Measurements from ENCODE around the gene INPP5J. TPM values are rescaled to one million over a fixed set of nuclear protein-coding genes. Genes with fewer than 3 reads are reported as not detected.

INPP5J gene
- total RNA-seq, 1 donor, result 0.36 TPM

DNA sequence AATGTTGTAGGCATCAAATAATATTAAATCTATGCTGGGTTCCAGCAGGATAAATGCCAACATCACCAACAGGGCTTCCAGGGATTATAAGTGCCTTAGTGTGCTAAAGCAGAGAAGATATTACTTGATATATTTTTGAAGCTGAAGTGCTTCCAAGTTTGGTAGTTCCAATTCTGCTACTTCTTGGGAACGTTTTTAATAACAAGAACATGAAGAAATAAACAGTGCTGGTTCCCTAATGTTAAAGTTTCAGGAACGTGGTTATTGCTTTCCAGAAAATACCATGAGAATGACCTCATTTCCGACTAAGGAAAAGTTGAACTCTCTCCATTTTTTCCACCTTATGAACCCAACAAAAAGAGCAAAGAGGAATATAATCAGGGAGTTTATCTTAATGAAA is 32.7 kb downstream of the INPP5J start:
- peak overlapping the region; percentile 40 for H3K4me2 ChIP-seq (ENCODE audit: insufficient read depth, low read length)
- peak overlapping the region; percentile 51 for H2AFZ ChIP-seq (ENCODE audit: low read length)
- no peaks in the 10 kb centered on the region for H3K27me3 ChIP-seq (ENCODE audit: insufficient read depth, low read length)
- H3K4me3 ChIP-seq (ENCODE audit: insufficient read depth, low read length), result no peak overlapping the region
- no peak overlapping the region for H3K27ac ChIP-seq (ENCODE audit: low read depth, low read length)
- H3K4me1 ChIP-seq (ENCODE audit: insufficient read depth, low read length), result peaks cover 10% of the 10 kb centered on the region
- no peaks in the 10 kb centered on the region for H3K9me3 ChIP-seq (ENCODE audit: low read depth, low read length)
- TF ChIP-seq, protein P1, sequence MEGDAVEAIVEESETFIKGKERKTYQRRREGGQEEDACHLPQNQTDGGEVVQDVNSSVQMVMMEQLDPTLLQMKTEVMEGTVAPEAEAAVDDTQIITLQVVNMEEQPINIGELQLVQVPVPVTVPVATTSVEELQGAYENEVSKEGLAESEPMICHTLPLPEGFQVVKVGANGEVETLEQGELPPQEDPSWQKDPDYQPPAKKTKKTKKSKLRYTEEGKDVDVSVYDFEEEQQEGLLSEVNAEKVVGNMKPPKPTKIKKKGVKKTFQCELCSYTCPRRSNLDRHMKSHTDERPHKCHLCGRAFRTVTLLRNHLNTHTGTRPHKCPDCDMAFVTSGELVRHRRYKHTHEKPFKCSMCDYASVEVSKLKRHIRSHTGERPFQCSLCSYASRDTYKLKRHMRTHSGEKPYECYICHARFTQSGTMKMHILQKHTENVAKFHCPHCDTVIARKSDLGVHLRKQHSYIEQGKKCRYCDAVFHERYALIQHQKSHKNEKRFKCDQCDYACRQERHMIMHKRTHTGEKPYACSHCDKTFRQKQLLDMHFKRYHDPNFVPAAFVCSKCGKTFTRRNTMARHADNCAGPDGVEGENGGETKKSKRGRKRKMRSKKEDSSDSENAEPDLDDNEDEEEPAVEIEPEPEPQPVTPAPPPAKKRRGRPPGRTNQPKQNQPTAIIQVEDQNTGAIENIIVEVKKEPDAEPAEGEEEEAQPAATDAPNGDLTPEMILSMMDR (IDR thresholded peaks at IDR 0.05; ENCODE audit: extremely low read depth, low read depth, low read length), result no peak
- peaks cover 5% of the 10 kb centered on the region for H3K79me2 ChIP-seq (ENCODE audit: insufficient read depth, low read length)
- H3K36me3 ChIP-seq (ENCODE audit: insufficient read depth, low read length), result no peaks in the 10 kb centered on the region
- DNase-seq (ENCODE audit: insufficient read length, low spot score, missing footprints), result peak; percentile 73
- H4K20me1 ChIP-seq (ENCODE audit: insufficient read depth, low read length), result no peaks in the 10 kb centered on the region

DNA sequence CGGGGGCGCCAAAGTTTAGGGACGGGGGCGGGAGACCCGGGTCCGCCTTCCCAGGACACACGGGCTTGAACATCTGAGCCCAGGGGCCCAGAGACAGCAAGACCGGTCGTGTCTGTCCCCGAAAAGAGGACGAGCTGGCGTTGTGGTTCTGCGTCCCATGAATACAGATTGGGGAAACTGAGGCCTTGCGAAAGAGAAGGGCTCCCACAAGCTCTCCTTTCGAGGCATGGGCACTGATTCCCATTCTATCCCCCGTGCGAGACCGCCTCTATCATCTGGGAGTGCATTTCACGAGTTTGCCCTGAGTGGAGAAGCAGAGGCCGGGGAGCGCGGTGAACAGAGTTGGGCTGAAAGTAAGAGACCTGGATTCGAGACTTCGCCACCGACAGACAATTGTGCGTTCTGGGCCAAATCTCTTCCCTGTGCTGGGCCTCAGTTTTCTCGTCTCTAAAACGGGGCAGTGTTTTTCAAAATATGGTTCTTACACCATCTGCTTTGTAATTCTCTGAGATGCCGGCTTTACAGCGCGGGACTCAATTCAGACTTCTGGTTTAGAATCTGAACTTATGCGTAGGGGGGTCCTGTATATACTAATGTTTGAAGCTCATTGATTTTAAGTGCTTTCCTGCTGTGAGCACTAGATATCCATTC is 37.7 kb downstream of the INPP5J start:
- Histone ChIP-seq H4K20me1 (ENCODE audit: insufficient read depth, low read length) (peaks cover 13% of the 10 kb centered on the region), H3K27me3 (ENCODE audit: insufficient read depth, low read length) (no peaks in the 10 kb centered on the region), H2AFZ (ENCODE audit: low read length) (peak overlapping the region; percentile 98), H3K9me3 (ENCODE audit: low read depth, low read length) (no peaks in the 10 kb centered on the region), H3K4me2 (ENCODE audit: insufficient read depth, low read length) (peak overlapping the region; percentile 97), H3K4me1 (ENCODE audit: insufficient read depth, low read length) (peaks cover 29% of the 10 kb centered on the region), H3K27ac (ENCODE audit: low read depth, low read length) (peak overlapping the region; percentile 90), H3K79me2 (ENCODE audit: insufficient read depth, low read length) (peaks cover 51% of the 10 kb centered on the region), H3K4me3 (ENCODE audit: insufficient read depth, low read length) (peak overlapping the region; percentile 97), H3K36me3 (ENCODE audit: insufficient read depth, low read length) (peaks cover 9% of the 10 kb centered on the region)
- TF ChIP-seq, protein P1 (IDR thresholded peaks at IDR 0.05; ENCODE audit: extremely low read depth, low read depth, low read length), result no peak
- peak; percentile 86 for DNase-seq (ENCODE audit: insufficient read length, low spot score, missing footprints)

DNA sequence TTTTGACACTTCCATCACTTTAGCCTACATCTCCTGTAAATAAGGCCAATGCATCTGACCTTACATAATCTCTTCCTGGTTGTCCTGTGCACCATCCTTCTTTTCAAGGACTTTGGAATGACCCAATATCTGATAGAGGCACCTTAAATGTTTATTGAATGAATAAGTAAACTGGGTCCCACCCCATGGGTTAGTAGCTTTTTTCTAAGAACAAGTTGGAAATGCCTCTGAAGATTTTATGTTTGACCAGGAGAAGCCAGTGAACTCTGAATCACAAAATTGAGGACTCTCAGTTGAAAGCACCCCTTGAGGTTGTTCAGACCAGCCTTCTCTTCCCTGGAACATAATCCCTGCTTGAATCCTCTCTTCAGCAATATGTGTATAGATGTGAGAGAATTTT is 38.6 kb downstream of the INPP5J start:
- peaks cover 24% of the 10 kb centered on the region for H3K4me1 ChIP-seq (ENCODE audit: insufficient read depth, low read length)
- H4K20me1 ChIP-seq (ENCODE audit: insufficient read depth, low read length), result peaks cover 16% of the 10 kb centered on the region
- H3K4me2 ChIP-seq (ENCODE audit: insufficient read depth, low read length), result peak overlapping the region; percentile 97
- H2AFZ ChIP-seq (ENCODE audit: low read length), result no peak overlapping the region
- H3K4me3 ChIP-seq (ENCODE audit: insufficient read depth, low read length), result peak overlapping the region; percentile 97
- H3K36me3 ChIP-seq (ENCODE audit: insufficient read depth, low read length), result peaks cover 18% of the 10 kb centered on the region
- no peak for DNase-seq (ENCODE audit: insufficient read length, low spot score, missing footprints)
- H3K27ac ChIP-seq (ENCODE audit: low read depth, low read length), result peak overlapping the region; percentile 90
- no peaks in the 10 kb centered on the region for H3K27me3 ChIP-seq (ENCODE audit: insufficient read depth, low read length)
- H3K9me3 ChIP-seq (ENCODE audit: low read depth, low read length), result no peaks in the 10 kb centered on the region
- H3K79me2 ChIP-seq (ENCODE audit: insufficient read depth, low read length), result peaks cover 60% of the 10 kb centered on the region
- TF ChIP-seq, protein P1 (IDR thresholded peaks at IDR 0.05; ENCODE audit: extremely low read depth, low read depth, low read length), result no peak

DNA sequence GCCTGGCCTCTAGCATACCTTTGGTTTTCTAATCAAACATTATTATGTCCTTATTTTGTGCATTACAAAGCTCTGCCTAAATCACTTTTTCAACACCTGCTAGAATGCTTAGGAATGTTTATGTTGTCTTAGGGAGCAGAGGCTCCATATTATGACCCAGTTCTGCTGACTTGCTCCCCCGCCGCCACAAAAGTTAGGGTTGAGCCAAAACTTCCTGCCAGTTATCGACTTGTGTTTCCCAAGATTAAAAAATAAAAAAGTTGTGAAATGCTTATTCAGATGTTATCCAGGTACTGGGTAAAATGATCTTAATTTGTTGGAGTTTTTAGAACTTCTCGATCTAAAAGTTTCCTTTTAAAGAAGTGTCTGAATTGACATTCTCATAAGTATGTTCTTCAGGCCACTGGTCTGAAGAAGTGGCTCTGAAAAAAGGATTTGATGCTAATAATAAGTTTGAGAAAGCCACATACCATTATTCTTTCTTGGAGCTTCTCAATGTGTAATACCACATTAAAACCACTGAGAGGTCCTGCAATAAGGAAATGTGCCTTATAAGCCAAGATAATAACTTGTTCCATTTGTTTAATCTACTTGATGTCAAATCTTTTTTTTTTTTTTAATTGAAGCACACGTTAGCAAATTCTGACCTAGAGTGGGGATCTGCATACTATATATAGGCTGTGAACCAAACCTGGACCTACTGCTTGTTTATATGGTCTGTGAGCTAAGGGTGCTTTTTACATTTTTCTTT is 39.4 kb downstream of the INPP5J start:
- TF ChIP-seq, protein P1 (IDR thresholded peaks at IDR 0.05; ENCODE audit: extremely low read depth, low read depth, low read length), result peak; percentile 20
- H2AFZ ChIP-seq (ENCODE audit: low read length), result no peak overlapping the region
- peaks cover 16% of the 10 kb centered on the region for H4K20me1 ChIP-seq (ENCODE audit: insufficient read depth, low read length)
- no peaks in the 10 kb centered on the region for H3K27me3 ChIP-seq (ENCODE audit: insufficient read depth, low read length)
- peaks cover 20% of the 10 kb centered on the region for H3K36me3 ChIP-seq (ENCODE audit: insufficient read depth, low read length)
- peaks cover 66% of the 10 kb centered on the region for H3K79me2 ChIP-seq (ENCODE audit: insufficient read depth, low read length)
- H3K4me1 ChIP-seq (ENCODE audit: insufficient read depth, low read length), result peaks cover 24% of the 10 kb centered on the region
- DNase-seq (ENCODE audit: insufficient read length, low spot score, missing footprints), result peak; percentile 62
- H3K9me3 ChIP-seq (ENCODE audit: low read depth, low read length), result no peaks in the 10 kb centered on the region
- peak overlapping the region; percentile 46 for H3K4me3 ChIP-seq (ENCODE audit: insufficient read depth, low read length)
- H3K27ac ChIP-seq (ENCODE audit: low read depth, low read length), result peak overlapping the region; percentile 36
- peak overlapping the region; percentile 97 for H3K4me2 ChIP-seq (ENCODE audit: insufficient read depth, low read length)

Measured in osteoblast (primary cell).